ENCODE measurements around the gene ACBD5.
A peak's percentile ranks its signal among the peaks of the same experiment; 100 is the strongest.
"Not testable (repeated sequence)": the region's sequence is repeated elsewhere in the genome, so short reads cannot be mapped to it uniquely, and the experiment has no call there.

Gene ACBD5, protein sequence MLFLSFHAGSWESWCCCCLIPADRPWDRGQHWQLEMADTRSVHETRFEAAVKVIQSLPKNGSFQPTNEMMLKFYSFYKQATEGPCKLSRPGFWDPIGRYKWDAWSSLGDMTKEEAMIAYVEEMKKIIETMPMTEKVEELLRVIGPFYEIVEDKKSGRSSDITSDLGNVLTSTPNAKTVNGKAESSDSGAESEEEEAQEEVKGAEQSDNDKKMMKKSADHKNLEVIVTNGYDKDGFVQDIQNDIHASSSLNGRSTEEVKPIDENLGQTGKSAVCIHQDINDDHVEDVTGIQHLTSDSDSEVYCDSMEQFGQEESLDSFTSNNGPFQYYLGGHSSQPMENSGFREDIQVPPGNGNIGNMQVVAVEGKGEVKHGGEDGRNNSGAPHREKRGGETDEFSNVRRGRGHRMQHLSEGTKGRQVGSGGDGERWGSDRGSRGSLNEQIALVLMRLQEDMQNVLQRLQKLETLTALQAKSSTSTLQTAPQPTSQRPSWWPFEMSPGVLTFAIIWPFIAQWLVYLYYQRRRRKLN

DNA sequence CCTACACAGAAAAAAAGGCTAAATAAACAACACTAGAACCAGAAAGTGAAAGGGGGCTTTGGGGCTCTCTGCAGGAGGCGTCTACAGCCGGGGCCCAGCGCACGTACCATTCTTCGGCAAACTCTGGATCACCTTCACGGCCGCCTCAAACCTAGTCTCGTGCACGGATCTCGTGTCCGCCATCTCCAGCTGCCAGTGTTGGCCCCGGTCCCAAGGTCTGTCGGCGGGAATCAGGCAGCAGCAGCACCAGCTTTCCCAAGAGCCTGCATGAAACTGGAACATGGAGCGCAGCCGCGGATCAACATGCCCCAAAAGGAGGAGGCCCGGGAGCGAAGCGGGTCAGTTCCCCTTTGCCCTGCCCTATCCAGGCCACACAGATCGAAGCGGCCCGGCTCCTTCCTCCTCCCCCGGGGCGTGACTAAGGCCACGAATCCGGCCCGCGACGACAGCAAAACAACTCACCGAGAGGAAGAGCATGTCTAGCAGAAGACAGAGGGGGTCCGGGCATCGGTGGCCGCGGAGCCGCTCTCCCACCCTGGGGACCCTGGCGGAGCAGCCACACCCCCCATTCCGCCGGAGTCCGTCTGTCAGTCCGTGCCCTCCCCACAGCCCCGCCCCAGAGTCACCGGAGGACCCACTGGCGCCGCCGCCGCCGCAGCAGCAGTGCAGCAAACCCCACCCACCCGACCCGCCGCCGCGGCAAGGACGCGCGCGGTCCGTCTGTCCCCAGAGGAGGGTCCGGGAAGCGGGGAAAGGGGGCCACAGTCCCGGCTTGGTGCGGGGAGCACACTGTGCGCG lies at the start of gene ACBD5:
ACBD5 (minus strand) TSS at position 586 of the 798 bp plus-strand sequence; CDS start at position 477, 109 bp downstream.
- DNase-seq (ENCODE audit: low read depth): no peak

DNA sequence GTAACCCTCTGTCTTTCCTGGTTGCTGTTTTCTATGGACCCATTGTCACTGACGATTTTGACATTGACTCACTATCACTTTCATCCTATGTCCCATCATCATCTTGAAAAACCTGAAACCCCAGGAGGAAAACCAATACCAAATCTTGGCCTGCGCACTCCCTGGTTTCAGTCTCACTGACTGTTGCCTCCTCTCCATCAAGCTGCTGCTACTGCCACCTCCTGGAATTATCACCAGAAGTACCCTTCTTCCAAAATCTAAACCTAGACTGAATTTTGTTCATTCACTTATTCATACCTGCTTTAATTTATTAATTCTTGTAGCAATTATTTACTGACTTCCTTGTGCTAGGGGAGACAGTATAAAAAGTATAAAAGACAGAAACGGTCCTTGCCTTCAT lies 44.5 kb upstream of the ACBD5 start:
- DNase-seq (ENCODE audit: low read depth): no peak

DNA sequence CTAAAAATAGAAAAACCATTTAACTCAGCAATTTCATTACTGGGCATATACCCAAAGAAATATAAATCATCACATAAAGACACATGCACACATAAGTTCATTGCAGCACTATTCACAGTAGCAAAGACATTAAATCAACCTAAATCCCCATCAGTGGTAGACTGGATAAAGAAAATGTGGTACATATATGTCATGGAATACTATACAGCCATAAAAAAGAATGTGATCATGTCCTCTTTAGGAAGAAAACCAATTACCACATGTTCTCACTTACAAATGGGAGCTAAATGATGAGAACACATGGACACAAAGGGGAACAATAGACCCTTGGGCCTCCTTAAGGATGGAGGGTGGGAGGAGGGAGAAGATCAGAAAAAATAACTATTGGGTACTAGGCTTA lies 36.0 kb upstream of the ACBD5 start:
- DNase-seq (ENCODE audit: low read depth): no peak

DNA sequence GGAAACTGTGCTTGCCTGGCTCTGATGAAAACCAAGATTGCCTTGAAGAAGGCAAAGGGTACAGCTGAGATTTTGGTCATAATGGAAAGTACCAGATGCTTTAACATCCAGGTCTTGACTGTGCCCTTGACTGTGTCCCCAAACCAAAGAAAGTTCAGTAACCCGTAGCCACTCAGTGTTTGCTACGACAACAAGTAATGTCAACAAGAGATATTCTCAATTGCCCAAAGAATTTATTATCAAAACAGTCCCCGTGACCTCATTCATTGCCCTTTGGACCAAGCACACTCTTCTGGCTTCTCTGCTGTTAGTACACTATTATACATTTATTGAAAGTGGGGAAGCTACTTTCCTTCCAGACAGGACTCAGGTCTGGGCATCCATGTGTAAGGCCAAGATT lies 25.4 kb upstream of the ACBD5 start:
- DNase-seq (ENCODE audit: low read depth): not testable (repeated sequence)

DNA sequence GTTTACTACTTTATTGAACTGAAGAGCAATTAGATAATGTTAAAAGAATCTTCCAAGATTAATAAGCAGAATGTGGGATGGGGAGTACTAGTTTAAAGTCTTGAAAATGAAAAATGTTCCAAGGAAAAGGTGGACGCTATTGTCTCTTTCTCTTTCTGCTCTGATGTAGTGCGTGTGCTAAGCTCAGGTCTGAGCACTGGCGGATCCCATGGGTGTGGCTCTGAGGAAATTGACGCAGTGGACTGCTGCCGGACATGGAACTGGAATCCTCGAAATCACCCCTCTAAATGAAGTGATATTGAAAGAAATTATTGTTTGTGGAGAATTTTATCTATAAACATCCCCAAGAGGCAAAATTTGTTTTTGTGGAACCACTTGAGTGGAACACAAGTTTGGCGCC lies 22.2 kb upstream of the ACBD5 start:
- DNase-seq (ENCODE audit: low read depth): not testable (repeated sequence)

DNA sequence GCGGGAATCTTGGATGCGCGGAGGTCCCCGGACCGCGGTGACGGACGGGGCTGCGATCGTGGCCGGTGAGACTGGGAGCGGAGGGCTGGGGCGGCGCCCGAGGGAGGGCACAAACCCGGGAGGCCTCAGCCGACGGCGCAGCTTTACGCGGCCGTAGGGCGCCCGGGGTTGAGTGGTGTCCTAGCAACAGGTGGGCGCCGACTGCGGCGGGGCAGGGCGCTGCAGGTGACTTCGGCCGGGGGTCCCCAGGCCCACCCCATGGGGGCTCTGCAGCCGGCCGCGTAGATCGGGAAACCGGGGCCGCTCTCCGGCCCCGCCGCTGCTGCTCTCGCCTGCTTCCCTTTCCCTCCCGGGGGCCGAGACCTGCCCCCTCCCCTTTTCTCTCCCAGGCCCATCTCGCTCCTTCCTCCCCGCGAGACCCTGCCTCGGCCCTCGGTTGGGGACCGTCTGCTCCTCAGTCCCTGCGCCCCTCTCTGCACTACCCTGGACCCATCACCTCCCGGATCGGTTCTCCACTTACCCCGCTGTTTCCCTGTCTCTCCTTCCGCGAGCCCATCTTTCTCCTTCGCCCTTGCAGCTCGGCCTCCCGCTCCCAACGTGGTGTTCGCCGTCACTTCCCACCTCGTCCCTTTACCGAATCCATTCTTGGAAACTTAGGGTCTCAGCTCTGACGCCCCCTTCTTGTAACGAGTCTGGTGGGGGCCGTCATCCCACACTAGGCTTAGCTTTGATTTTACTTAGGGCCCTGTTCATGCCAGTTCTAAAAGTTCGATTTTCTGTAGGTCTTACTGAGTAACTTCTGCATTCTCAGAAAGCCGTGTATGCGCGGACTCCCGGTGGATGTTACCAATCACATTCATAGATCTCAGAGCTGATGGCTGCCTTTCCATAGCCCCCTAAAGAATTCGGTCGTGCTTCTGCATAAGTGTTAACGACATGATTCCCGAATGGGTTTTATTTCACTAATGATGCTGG lies 18.5 kb upstream of the ACBD5 start:
- no peak for DNase-seq (ENCODE audit: low read depth)

DNA sequence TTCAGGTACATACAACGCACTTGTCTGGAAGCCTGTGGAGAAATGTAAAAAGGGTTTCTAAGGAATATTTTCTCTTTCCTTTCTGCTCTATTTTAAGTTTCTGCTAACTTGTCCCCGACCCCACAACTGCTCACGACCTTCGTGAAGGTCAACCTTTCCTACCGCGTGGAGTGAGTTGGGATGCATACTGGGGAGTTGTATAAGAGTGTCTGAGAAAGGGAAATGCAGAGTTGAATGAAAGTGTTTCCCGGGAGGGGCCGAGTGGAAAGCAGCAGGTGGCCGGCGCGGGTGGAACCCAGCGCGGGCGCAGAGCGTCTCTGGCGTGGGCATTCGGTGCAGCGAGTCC lies 17.9 kb upstream of the ACBD5 start:
- no peak for DNase-seq (ENCODE audit: low read depth)

DNA sequence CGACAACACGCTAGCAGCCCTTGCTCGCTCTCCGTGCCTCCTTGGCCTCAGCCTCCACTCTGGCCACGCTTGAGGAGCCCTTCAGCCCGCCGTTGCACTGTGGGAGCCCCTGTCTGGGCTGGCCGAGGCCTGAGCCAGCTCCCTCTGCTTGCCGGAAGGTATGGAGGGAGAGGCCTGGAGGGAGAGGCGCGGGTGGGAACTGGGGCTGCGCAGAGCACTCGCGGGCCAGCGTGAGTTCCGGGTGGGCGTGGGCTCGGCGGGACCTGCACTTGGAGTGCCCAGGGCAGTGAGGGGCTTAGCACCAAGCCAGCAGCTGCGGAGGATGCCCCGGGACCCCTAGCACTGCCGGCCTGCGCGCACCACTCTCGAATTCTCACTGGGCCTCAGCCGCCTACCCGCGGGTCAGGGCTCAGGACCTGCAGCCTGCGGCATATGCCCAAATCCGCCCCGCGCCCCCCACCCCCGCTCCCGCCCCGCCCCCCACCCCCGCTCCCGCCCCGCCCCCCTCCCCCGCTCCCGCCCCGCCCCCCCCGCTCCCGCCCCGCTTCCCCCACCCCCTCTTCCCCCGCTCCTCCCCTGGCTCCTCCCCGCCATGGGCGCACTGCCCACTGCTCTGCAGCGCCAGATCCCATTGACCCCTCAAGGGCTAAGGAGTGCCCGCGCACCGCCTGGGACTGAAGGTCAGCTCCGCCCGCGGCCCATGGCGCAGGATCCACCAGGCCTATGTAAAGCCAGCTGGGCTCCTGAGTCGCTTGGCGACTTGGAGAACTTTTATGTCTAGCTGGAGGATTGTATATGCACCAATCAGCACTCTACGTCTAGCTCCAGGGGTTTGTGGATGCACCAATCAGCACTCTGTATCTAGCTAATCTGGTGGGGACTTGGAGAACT lies 15.9 kb upstream of the ACBD5 start:
- DNase-seq (ENCODE audit: low read depth): no peak

DNA sequence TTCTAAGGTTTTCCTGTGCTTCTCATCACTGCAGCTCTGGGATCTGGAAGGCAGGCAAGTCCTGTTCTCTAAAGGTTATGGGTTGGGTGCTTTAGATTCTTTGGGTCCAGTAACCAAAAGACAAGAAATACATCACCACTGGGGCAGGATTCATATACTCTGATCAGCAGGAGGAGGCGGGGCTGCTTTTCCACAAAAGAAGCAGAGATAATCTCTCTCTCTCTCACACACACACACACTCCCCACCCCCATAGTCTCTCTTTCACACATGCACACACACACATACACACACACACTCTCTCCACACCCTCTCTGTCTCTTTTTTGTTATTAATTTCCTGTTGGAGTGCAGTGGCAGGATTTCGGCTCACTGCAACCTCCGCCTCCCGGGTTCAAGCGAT lies 13.0 kb upstream of the ACBD5 start:
- DNase-seq (ENCODE audit: low read depth): no peak

DNA sequence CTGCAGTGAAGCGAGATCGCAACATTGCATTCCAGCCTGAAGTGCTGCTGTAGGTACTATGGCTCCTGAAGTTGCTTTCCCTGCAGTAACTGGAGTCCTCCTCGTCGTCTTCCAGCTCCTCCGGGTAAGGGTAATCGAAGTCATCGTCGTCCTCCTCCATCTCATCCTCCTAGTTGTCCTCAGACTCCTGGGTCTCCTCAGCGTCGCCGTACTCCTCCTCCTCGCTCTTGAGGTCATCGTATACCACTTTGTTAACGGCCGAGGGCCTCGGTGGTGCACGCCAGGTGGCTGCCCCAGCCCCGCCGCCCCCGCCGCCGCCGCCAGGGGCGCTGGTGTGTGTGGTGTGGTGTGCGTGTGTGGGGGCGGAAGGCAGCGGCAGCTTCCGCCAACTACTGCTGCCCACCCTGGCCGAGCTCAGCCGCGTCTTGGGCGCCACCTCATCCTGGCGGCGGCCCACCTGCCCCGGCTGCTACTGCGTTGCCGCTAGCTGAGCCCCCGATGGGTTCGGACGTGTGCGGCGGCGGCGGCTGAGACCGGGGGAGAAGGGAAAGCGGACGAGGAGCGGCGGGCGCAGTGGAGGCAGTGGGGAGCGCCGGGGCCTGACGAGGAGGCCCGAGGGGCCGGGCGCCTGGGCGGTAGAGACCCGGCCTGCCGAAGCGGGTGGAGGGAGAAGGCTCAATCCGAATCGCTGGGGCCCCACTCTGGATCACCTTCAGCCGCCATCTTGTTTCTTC lies 11.8 kb upstream of the ACBD5 start:
- DNase-seq (ENCODE audit: low read depth): no peak

DNA sequence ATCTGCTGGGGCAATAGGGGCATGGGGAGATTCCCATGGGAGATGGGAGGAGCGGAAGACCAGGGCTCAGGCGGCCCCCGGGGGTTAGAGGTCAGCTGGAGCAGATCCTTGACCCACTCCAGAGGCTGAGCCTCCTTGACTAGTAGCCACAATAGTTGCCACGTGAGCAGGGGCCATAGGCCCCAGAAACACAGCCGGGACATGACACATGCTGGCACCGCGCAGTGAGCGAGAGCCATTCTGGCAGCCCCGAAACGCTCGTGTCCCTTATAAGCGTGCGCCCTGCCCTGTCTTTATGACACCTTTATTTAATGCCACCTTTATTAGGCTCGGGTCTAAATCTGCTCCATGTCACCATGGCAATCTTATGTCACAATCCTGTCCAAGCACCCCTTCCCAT lies 11.0 kb upstream of the ACBD5 start:
- no peak for DNase-seq (ENCODE audit: low read depth)

DNA sequence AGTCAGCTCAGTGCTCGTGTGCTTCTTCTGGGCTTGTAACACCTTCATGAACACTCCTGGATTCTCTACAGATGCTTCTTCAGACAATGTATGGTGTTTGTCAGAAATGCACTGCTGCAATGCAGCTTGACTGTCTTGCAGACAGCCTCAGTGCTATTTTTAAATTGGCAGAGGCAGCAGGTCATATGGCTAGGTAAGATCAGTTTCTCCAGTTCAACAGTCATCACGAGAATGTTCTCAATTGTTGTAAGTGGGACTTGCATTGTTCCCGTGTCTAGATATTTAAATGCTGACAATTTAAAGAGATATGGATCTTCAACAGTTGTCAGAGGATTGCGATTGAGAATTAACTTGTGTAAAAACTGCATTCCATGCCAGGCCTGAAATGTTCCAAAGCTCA lies 7.6 kb upstream of the ACBD5 start:
- DNase-seq (ENCODE audit: low read depth): no peak

DNA sequence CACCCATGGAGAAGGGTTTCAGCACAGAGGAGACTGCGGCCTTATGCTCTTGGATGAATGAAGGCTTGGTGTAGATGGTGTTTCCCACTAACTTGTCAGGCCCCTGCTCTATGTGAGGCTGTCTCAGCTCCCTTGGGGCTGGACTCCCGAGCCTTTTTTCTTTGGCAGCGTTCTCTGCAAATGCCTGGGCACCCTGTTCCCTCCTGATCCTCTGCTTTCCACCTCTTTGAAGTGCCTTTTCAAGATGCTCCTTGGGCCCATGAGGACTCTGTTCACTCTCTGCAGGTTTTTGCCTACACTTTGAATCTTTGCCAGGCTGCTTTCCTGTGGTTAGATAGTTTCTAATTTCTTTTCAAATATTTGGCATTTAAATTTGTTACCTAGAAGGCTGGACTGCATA lies 6.8 kb upstream of the ACBD5 start:
- no peak for DNase-seq (ENCODE audit: low read depth)

DNA sequence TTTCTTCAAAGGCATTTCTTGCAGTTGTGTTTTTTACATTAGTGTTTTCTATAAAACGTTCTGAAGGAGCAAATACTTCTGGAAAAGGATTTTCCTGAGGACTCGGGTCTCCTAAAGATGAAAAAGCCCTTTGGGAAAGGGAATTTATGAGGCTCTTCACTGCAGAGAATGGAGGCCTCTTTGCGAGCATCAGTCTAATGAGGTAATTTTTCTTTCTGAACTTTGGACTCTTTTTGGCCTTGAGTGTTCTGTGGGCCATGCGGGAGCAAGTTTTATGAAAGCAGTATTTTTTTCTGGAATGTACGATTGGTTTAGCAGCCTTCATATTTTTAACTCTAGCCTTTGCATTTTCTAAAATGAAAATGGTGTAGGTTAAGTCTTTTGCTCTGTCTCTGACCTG lies 6.4 kb upstream of the ACBD5 start:
- DNase-seq (ENCODE audit: low read depth): no peak

DNA sequence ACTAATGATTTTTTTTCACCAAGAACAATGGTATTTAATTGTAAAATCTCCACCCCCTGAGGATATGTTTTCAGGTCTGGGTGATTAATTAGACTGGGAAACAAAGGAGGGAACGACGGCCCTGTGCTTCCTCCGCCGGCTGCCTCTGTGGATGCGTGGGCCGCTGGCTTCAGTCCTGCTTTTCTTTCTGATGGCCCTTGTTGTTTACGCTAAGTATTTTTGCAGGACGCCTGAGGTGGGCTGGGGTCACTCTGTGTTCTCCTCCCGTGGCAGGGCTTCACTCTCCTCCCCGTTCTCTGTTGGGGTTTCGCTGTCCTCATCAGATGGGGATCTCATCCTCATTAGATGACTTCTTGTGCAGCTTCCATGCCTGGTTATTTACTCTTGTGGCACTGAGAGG lies 5.2 kb upstream of the ACBD5 start:
- DNase-seq (ENCODE audit: low read depth): no peak

DNA sequence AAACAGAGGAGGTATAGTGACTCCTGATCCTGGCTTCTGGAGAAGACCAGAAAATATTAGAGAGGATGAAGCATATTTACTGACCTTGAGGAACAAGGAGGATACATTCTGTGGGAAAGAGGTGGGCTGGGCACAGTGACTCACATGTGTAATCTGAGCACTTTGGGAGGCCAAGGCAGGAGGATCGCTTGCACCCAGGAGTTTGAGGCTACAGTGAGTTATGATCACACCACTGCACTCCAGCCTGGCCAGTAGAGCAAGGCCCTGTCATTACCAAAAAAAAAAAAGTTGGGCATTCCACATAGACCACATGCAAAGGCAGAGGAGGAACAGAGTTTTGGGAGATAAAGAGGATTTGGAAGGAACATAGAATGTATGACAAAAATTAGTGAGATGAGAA lies 4.4 kb upstream of the ACBD5 start:
- no peak for DNase-seq (ENCODE audit: low read depth)

DNA sequence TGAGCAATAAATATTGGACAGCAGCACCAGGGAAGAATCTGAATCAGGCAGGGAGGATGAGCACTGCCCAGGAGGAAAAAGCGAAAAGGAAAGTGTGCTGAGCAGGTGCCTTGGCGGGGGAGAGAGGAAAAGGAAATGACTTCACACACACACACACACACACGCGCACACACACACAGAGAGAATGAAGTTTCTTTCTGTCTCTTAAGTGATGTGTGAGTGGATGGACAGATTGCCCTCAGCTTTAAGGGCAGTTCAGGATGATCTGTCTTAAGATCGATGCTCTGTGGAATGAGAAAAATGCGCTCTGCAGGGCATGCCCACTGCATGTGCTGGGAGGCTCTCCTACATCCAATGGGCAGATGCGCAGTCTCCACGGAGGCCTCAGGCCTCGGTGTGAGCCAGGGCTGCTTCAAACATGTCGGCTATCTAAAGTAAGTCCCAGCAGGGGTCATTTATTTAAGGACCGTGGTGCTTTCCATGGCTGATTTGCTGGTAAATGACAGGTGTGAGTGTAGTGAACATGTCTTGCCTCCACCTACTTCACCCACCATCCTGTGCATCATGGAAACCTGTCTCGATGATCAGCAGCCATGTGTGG lies 2.5 kb upstream of the ACBD5 start:
- no peak for DNase-seq (ENCODE audit: low read depth)

DNA sequence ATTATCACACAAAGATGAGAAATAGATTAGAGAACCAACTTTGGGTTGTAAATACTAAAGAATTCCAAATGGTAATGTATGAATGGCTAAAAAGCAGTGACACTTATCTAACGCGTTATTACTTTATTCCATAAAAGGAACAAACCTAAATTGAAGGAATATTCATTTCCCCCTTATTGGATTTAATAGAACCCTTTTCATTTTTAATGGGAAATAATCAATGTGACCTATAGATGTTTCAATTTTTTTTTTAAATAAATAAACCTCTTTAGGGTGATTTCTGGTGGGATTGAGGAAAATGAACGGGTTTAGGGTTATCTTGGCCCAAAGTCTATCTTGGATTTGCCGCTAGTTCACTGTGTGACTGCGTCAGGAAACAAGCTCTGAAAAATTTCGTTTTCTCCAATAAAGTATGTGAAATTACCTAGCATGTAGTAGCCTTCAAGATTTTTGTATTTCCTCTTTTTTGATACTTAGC lies 1.9 kb upstream of the ACBD5 start:
- no peak for DNase-seq (ENCODE audit: low read depth)

DNA sequence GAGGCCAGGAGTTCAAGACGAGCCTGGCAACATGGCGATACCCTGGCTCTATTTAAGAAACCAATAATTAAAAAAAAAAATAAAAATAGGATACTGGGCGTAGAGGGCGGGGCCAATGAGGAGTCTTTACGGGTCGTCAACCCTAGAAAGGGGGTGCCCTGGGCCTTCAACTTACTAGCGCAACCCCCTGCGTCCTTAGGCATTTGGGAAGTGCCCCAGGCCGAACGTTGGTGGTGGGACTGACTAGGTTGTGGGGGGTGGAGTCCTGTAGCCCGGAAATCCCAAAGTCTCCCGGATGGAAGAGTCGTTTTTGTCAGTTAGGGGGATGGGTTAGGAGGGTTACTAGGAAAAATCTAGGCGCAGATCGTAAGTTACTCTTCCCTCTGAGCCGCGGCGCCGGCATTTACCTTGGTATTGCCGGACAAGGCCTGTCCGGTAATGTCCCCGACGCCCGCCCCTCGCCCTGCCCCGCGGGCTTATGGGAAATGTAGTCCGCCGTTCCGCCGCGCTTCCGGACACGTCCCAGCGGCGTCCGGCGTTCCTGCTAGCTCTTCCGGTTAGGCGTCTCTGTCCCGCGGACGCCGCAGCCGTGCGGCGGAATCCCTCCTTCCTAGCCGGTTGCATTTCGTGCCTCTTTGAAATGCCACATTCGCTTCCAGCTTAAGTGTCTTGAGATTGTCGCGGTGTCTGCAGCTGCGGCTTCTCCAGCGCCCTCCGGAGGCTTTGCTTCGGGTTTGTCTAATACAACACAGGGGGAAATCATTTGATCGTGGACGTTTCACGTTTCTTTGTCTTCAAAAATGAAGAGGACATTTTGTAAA lies 1.3 kb upstream of the ACBD5 start:
- peak; percentile 65 for DNase-seq (ENCODE audit: low read depth)
